H54 (cell line): ENCODE measurements around the gene EFNB3.

ENCODE experiments used
- DNase-seq: peaks from one replicate; pipeline ENCODE4 v3.0.0; 2011; ENCODE audit warnings: low spot score, mixed read lengths; ENCODE audit not compliant: insufficient read length
- FAIRE-seq: peaks from 3 replicates; lab custom pipeline; 2011; peaks lifted over from hg19 to GRCh38; lab: Jason Lieb, UNC
- POLR2A ChIP-seq: IDR thresholded peaks from 2 replicates; pipeline ENCODE4 v1.6.1; 2011; ENCODE audit warnings: low read depth, mild to moderate bottlenecking, low read length

The EFNB3 gene

DNA sequence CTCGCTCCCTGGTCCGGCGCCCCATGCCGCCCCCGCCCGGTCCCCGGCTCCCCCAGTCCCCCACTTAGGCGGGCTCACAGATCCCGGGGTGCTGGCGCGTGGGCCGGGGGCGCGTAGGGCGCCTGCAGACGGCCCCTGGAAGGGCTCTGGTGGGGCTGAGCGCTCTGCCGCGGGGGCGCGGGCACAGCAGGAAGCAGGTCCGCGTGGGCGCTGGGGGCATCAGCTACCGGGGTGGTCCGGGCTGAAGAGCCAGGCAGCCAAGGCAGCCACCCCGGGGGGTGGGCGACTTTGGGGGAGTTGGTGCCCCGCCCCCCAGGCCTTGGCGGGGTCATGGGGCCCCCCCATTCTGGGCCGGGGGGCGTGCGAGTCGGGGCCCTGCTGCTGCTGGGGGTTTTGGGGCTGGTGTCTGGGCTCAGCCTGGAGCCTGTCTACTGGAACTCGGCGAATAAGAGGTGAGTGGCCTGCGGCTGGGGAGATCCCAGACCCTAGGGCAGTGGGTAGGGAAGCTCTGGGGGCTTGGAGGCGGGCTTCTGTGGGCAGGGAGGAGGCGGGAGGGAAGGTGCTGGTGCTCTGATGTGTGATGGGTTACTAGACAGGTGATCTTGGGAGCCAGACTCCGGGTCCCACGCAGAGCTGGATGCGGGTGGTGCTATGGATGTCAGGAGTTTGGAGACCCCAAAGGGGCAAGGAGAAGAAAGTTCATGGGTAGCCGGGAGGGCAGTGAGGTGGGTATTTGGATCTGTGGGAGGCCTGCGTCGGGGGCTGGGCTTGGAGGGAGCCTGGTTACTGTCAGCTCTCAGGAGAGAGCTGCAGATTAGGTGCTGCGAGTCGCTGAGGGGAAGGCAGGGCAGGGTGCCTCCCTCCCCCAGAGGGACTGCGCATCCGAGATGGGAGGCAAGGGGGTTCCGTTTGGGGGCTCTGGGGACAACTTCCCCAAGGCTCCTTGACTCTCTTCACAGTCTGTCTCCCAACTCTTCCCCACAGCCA is 560 bp downstream of the EFNB3 start:
- TF ChIP-seq POLR2A: no peak
- no peak for DNase-seq
- FAIRE-seq: no peak

DNA sequence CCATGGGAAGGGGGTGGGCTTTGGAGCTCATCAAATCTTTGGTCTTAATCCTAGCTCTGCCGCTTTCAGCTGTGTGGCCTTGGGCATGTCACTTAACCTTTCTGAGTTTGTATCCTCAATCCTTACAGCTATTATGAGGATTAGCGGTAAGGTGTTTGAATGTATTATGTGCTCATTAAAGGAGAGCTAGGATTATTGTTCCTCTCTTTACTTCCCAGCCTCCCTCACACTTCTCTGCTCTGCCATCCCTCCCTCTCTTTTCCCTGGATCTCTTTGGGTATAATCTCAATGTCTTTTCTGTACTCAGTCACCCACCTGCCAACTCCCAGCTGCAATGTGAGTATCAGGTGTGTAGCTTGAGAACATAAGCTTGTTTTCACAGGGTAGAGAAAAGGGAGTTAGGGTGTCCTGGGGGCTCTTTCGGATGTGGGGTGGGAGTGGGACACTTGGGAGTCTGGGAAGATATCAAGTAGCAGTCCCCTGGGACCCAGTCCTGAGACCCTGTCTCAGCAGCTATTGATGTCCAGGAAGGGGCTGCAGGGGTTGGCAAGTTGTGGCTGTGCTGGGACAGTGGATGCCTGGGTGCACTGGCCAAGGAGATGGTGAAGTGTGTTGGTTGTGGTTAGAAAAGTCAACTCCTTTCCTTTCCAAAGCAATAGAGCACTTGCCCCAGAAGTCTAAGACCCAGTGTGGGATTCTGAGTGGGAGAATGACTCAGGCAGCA is 1.8 kb downstream of the EFNB3 start:
- TF ChIP-seq POLR2A: no peak
- no peak for DNase-seq
- no peak for FAIRE-seq

DNA sequence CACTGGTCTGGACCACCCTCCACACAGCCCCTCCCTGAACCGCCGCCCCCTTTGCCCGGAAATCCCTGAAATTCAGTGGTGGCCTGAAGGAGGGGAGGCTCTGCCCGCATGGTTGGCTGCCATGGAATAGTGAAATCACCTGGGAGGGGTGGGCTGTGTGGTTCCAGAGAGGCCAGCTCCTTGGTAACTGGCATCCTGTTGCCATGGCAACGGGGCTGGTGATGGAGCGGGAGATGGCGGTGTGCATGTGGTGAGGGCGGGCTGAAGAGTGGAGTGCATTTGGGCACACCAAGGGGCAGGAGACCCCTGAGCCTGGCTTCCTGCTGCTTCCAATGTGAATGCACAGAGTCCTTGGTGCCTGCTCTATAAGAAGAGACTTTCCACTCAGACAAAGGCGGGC is 2.4 kb downstream of the EFNB3 start:
- no peak for DNase-seq
- FAIRE-seq: no peak
- no peak for TF ChIP-seq POLR2A

GRCh38 chr17:7707858-7708750 is 3.1 kb downstream of the EFNB3 start:
- DNase-seq (no peak), FAIRE-seq (no peak)
- TF ChIP-seq POLR2A: no peak

- TF ChIP-seq POLR2A: no peak
- FAIRE-seq (no peak), DNase-seq (no peak)
Measured at GRCh38 chr17:7709031-7709430, 4.0 kb downstream of the EFNB3 start.

DNA sequence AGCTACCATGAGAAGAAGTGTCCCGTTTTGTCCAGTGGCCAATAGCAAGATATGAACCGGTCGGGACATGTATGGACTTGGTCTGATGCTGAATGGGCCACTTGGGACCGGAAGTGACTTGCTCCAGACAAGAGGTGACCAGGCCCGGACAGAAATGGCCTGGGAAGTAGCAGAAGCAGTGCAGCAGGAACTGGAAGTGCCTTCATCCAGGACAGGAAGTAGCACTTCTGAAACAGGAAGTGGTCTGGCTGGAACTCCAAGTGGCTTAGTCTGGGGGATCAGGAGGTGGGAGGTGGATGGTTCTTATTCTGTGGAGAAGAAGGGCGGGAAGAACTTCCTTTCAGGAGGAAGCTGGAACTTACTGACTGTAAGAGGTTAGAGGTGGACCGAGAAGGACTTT is 5.3 kb downstream of the EFNB3 start:
- FAIRE-seq (no peak), DNase-seq (no peak)
- TF ChIP-seq POLR2A: no peak

DNA sequence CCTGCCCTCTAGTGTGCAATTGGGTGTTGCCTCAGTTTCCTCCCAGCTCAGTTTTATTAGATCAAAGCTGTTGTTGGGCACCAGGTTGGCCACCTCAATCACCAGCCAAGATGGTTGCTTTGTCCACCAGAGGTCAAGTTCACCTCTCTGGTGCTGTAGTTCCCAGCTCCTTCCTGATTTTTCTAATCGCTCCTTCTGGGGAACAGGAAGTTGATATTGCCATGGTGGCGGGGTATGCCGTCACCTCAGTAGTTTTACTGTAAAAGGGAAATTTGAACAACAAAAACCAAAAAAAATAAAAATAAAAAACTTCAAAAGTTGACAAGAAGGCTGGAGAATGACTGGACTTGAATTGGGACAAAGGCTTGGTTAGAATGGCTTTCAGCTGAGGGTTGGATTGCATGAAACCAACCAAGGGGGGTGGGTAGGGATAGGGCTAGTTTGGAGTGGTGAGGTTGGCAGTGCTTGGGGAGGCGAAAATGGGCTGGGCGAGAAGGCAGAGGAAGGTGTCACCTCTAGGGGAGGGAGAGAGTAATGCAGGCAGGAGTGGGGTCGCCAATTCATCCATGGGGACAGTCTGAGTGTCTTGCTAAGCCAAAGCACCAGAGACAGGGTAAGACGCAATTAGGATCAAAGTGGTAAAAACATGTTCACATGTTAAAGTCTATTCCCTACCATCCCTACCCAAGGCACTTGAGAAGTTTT is 6.2 kb downstream of the EFNB3 start:
- no peak for FAIRE-seq
- no peak for DNase-seq

DNA sequence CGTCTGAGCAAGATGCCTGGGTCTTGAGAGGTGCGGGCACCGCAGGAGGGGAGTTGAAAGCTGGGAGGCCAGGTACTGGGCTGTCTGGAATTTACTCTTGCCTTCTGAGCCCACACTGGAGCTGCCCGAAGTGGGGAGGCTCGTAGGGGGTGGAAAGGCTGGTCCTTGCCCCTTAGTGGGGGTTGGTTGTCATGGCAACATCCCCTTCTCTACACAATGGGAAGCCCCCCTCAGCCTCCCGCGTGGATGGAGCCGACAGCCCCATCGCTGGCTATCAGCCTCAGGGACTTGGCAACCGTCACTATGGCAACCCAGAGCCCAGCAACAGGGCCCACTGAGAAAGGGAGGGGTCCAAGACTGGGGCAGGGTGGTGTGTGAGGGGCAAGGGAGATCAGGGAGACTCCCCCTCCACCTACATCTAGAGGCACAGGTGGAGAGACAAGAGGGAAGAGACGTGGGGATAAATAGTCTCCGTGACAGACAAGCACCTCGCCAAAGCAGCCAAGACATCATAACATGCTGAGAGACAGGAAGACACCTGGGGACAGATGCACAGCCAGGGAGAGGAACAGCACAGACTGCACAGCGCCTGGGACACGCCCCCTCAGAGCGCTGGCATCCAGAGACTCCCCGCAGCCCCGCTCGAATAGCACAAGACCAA is 7.2 kb downstream of the EFNB3 start:
- DNase-seq (no peak), FAIRE-seq (no peak)
- no peak for TF ChIP-seq POLR2A

More for the DNA sequence above, 6.2 kb downstream of the EFNB3 start:
- no peak for TF ChIP-seq POLR2A

GRCh38 chr17:7713782-7714181 is 8.8 kb downstream of the EFNB3 start:
- no peak for DNase-seq
- FAIRE-seq: no peak
- TF ChIP-seq POLR2A: no peak

- DNase-seq (no peak), FAIRE-seq (no peak)
- TF ChIP-seq POLR2A: no peak
Measured at GRCh38 chr17:7714721-7715594, 10.0 kb downstream of the EFNB3 start.

DNA sequence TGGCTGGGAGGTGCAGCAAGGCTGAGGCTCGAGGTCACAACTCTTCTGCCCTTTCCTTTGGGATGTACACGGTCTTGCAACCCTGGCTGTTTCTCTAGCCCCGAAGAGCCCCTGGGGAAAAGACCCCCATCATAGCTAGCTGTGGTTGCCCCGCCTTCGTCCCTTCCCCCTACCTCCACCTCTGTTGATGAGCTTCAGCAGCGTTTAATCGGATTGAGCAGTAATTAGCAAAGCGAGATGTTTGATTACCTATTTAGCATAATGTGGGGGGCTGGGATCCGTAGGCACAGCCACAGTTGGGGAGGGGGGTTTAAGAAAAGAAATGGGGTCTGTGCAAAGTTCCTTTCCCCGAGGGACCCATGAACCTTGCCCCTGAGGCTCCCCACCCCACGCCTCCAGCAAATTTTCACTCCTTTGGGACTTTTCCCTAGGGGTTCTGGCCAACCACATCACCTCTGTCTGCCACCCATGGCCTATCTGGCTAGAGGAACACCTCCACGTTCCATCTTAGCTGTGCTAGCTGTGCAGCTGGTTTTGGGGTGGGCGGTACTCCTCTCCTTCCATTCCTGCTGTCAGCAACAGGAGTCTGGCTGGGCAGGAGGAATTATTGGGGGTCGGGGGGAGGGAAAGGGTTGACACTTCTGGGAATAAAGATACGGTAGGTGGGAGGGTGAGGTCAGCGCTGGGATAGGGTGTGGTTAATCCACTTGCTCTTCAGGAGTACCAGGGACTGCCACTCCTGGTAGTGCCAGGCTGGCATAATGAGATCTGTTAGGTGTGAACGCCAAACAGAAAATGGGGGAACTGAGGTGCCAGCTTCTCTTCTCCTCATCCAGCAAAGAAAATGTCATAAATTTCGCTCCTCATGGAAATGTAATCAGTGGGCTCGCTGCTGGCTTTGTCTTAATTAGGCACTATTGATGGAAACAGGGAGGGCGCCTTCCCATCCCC is 11.2 kb downstream of the EFNB3 start:
- TF ChIP-seq POLR2A: no peak
- FAIRE-seq (no peak), DNase-seq (no peak)
